HG03045 (cell line): ENCODE measurements around the gene BBS9.

ENCODE experiments used
- ATAC-seq: cut with Tn5 transposase; IDR thresholded peaks from one replicate; pipeline ENCODE4 v1.9.1; 2021; ENCODE audit warnings: mild to moderate bottlenecking, moderate library complexity; ENCODE audit not compliant: unreplicated experiment

Gene BBS9

DNA sequence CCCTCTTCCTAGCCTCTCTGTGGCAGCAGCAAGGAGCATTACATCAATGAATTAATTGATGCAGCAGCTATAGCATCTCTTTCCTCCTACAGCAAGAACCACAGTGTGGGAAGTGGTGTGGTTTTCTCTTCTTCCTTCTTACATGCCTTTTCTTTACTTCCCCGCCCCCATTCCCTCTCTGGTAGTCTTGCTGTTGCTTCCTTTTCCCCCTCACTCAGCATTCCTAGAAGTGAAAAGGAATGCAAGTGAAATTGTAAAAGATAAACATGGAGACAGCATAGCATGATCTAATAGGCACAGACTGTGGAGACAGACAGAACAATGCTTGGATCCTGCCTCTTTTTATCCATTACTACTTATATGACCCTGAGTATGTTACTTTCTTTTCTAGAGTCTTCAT lies 405.5 kb downstream of the BBS9 start:
- ATAC-seq, result no peak

DNA sequence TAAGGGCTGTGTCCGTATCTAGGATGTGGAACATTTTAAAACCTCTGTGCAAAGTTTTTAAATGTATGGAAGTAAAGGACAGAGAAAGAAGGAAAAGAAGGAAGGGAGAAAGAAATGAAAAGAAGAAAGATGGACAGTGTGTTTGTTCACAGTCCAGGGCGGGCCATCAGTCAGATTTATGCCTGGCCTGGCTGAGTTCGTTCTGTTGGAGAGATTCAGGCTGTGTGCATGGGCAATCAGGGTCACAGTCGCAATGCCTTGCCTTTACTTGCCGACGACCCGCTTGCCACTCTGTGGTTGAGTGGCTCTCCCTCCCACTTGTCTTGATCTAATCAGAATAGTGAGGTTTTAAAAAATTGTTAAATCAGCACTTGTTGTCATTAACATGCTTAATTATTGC lies 406.6 kb downstream of the BBS9 start:
- ATAC-seq, result no peak

DNA sequence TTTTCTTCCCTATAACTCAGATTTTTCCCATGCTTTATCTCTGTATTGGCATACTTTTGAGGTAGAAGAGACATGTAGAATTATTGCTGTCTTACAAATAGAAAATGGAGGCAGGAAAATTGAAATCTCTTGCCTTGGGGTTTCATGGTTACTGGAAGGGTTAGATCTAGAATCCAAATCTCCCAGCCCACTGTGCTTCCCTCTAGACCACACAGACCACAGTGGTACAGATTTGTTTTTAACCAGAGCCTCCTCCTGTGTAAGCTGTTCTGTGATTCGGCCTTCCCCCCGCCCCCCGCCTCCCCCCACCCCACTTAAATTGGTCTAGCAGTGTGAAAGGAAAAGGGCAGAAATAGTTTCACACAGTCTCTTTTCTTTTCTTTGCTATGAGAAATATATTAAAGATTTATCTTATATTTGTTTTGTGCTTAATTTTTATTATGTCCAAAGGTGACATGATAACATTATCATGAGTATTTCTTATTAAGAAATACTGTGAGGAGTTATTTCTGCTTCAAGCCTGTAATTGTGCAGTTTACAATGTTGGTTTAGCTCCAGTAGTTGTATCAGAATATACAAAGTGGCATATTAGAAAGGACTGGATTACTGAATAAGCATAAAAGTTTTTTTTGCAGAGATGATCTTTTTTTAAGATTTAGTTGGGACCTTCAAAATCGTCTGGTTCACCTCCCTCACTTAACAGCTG lies 407.2 kb downstream of the BBS9 start:
- ATAC-seq, result no peak

DNA sequence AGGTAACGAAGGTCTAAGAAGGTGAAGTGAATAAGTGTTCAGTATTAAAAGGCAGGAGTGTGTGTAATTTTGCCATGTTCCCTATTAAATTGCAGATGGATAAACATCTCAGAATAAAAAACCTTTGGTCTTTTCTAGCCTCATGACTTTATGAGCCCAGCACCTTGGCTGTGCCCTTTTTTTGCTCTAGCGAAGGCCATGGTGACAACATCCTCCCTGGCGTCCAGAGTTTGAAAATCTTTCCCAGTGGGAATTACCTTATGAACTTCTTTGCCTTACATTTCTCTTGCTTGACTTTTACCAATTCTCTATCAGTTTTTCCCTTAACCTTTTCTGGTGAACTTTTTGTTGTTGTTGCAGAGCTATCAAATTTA lies 407.7 kb downstream of the BBS9 start:
- no peak for ATAC-seq

DNA sequence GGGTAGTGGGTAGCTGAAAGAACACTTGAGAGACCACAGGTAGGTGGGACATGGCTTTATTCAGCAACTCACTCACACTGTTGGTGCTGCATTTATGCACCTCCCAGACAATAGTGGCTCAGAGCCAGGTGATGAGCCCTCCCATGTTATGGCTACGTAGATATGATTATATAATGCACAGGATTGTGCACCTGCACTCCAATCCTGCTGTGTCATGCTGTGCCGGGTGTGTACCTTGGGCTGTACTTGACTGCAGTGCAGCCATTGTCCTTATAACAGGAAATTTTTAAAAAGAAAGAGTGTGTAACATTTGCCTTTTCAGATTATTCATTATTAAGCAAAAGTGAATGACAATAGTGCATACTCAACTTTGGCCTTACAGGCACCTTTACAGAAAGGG lies 409.8 kb downstream of the BBS9 start:
- ATAC-seq, result no peak

DNA sequence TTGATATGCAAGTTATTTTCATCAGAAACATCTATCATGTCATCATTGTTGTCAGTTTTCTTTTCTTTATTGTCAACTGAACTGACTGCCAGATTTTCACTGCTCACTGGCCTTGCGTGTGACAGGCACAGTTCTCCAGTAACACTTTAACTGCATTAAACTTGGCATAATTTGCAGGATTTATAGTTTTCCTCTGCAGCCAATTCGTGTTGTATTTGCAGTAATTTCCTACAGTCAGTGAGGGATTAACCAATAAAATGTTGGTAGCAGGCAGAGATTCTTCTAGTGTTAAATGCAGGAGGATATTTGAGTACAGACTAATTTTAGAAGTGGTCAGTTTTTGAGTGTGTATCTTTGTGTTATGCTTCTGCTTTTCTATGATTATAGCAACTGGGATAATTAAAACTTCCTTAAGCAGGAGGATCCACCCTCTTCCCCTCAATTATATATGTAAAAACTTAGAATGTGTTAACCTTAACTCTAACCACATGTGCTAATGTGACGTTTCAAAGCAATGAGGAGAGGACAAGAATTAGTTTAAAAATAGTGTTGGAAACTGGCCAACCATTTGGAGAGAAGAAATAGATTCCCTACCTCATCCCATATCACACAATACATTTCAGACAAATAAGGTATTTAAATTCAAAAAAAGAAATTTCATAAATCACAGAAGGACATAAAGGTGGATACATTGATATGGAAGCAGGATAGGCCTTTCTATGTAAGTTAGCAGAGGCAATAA lies 410.5 kb downstream of the BBS9 start:
- ATAC-seq, result no peak

DNA sequence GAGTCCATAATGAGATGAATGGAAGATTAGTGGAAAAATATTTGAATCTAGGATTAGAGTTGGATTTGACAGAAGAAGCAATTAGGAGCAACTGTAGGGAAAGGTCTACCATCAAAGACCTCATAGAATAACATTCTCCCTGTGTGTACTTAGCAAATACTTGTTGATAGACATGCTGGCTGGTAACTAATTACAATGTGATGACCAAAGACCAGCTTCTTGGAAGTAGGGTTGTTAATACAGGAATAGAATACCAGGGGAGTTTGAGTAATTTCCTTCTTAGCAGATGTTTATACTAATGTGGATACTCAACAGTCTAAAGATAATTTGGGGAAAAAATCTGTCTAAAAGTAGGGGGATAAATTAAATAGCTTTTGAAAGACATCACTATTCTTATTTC lies 418.5 kb downstream of the BBS9 start:
- ATAC-seq, result no peak

DNA sequence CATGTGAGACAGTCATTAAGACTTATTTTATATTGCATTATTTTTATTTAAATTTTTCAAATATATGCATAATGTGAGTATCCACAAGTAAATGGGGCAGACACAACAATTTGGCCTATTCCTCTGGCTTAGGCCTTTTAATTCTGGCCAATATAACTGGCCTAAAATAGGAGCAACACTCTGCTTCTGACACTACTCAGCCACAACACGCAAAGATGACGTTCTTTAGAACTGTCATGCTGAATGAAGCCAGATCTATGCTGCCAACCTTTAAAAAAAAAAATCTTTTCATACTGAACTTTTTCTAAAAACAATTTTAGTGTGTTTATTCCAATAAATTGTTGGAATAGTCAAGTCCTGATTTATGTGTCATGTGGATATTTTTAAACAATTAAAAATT lies 421.0 kb downstream of the BBS9 start:
- no peak for ATAC-seq

DNA sequence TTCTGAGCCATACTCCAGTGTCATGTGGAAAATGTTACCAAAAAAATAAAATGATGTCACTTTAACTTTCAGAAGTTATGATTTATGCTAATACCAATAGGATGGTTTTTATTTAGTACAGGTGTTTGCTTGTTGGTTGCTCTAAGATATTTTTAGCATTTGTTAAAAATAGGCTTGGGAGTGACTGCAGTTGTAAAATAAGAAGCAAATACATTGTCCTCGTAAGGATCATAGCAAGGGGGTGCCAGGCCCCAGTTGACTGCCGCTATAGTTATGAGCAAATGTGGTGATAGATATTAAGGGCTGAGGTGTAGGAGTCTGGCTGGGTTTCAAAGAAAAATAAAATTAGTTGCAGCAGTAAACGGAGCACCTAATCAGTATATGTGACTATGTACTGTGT lies 421.6 kb downstream of the BBS9 start:
- no peak for ATAC-seq

DNA sequence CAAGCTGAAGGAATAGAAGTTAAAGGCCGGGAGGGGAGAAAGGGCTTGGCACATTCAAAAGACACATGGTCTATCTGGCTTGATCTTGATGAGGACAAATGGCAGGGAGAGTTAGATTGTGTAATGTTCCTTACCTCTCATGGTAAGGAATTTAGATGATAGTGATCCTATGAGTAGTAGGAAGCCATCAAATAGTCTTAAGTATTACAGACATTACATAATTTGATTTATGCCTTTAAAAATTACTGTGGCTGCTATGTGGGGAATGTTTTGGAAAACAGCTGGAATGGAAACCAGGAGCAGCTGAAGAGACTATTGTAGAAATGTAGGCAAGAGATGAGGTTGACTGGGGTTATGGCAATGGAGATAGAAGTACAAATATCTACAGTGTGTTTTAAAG lies 424.7 kb downstream of the BBS9 start:
- ATAC-seq, result no peak

DNA sequence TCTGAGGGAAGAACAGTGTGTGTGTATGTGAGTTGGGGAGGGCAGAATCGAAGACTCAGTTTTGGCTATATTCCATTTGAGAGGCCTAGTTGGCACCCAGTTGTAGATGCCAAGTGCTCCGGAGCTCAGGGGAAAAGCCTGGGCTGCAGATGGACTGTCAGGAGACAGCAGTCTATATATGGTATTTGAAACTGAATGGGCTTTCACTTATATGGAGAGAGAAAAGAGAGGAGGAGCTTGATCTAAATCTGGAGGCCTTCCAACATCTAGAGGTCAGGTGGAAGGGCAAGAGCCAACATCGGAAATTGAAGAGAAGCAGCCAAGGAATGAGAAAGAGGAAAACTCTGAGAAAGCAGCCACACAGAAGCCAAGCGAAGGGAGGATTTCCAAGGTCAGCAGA lies 425.2 kb downstream of the BBS9 start:
- no peak for ATAC-seq

DNA sequence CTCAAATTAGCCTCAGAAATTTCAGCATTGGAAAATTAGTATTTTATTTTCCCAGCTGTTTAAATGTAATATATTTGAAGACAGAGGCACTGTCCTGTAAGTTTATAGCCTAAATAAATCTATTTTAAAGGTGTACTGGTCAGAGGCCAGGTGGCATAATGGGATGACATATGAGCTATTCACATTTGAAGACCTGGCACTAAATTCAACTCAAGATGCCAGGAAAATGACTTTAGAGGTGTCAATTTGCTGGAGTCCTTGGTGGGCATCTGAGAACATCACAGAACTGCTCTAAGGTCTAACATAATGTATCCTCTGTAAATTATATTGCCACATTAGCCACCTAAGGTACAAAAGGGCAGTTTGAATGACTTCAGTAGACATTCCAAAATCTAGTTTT lies 427.1 kb downstream of the BBS9 start:
- no peak for ATAC-seq

DNA sequence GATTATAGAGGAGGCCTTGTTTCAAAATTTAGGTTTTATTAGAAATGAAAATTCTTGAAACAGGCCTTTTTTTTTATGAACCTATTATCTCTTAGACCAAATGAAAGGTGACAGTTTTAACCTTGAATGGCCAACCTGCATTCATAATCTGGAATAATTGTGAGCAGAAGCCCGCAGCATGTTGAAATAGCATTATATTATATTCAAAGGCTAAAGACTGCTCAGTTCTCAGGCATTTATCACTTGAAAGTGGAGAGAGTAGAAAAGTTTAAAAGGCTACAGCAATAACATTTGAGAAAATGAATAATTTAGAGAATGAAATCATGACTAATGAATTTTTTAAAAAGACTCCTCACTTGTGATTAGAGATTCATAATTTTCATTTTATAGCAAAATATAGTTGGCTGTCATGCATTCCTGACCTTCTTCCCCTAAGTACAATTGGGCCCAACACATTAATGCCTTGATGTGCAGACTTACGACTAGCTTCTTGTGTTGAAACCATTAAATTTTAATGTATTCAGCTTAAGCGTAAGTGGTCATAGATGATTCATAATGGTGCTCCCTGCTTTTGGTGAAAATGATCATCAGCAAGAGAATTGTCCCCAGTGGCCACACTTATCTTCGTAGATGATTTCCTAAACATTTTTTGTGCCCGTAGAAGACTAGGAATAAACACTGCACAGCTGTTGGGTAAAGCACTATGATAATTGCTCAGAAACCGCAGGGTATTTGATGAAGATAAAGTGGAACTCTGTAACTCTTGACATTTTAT lies 429.4 kb downstream of the BBS9 start:
- no peak for ATAC-seq

DNA sequence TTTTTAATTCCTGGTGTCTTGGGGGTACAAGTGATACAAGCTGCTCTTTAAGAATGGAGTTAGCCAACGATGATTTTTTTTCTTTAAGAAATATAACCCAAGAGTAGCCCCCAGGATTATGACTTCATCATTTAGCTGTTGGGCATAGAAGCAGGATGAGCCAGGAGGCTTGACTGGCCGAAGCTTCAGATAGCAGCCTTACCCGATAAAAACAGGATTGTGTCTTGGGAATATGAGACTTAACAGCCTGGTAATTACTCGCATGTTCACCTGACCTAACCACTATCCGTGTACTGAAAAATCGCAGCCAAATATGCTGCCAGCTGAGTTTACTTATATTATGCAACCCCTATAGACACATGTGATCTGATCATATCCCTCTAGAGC lies 430.0 kb downstream of the BBS9 start:
- no peak for ATAC-seq

DNA sequence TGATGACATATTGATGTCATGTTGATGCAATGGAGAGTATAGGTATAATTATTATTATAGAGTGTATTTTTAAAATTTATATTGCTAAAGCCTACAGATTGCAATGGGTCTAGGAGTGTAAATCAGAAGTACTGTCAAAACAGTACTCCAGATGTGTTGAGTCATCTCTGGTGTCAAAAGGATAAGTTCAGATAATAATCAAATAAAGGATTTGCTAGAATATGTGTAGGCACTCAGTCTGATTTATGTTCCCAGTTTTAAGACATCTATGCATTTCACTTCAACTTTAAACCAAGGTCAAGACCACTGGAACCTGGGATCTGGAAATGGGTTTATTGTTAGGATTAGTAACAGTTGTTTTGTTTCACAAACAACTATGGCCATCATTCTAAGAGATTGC lies 433.6 kb downstream of the BBS9 start:
- ATAC-seq, result no peak

DNA sequence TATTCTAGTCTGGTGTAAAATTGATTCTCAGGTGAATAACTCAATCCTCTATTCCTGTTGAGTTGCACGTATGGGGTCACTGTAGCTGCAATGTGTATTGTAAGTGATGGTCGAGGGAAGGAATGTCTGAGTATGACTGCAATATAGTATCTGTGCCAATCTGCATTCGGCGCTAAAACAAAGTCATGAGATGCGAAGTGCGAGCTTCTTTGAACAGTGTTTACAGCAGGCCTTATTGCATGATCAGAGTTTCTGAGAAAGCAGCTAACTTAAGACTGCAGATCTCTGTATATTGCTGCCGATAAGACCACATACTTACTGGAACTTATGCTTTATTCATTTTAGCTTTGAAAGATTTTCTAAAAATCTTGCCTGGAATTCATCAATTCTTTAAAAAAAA lies 434.3 kb downstream of the BBS9 start:
- no peak for ATAC-seq

DNA sequence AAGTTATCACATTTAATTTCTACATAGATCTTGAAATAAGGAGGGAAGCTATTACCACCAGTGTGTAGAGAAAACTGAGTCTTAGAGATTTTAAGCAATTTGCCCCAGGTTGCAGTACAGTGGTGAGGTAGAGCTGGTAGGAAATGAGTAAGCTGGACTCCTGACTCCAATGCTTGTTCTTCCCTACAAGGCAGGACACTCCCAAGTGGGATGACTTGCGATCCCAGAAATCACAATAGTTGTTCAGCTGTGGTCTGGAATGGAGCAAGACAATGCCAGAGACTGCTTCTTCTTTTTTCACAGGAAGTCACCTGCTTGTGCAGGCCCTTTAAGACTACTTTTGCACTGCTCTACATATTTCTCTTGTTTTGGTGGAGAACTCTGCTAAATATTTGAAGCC lies 448.8 kb downstream of the BBS9 start:
- ATAC-seq, result no peak

DNA sequence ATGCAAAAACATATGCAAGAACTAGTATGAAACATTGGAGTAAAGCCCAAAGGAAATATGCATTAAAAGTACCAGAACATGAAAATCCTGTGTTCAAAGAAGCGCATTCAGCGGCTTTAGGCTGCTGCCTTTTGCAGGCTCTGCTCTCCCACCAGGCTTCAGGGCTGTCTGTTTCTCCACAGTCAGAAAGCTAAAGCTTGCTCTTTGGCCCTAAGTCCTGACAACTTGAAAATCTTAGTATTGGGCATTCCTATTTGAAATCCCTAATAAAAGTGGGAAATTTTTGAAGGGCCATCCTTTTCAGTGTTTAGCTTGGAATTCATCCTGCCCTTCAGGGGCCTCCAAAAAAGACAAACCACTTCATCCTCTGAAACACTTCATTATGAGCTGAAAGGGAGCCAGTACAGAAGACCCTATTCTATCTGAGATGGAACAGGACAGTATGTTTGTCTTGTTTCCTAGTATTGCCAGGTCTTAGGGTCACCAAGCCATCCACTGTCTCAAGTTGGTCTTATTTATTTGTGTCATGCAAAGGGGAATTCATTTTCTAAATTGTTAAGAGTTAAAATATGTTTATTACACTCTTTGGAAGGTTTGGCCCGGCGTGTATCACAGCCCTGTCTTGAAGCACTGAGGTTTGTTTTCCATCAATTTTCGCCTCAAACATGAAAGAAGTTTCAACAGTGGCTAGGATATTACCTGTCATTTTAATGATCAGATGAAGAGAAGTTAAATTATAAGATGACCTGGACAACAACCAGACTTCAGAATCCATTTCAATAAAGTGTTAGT lies 449.7 kb downstream of the BBS9 start:
- no peak for ATAC-seq

DNA sequence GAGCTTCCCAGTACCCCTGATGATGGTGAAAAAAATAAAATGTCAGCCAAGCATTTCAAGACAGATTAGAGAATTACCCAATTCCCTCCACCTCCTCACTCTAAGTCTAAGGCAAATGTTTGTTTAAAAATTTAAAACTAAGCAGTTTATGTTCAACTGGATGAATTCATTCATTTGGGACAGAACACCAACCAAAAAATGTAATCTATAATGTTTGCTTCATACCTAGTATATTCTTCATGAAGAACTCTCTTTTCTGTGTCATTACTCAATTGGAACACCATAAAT lies 450.3 kb downstream of the BBS9 start:
- no peak for ATAC-seq

DNA sequence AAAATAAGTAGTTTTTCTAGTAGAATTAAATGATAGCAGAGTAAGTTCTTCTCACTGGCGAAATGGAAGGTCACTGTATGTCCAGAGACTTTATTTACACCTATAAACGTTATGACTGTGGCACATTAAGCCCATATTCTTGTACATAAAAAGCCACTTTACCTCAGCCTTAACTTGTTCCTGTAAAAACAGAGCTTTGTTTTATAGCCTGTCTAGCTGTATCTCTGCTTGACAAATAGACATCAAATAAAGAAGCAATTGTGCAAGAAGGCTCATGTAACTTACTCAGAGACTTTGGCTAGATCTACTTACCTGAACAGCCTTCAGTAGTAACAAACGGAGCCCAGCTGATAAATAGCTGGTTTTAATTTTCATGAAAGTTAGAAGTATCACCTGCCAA lies 451.9 kb downstream of the BBS9 start:
- no peak for ATAC-seq

DNA sequence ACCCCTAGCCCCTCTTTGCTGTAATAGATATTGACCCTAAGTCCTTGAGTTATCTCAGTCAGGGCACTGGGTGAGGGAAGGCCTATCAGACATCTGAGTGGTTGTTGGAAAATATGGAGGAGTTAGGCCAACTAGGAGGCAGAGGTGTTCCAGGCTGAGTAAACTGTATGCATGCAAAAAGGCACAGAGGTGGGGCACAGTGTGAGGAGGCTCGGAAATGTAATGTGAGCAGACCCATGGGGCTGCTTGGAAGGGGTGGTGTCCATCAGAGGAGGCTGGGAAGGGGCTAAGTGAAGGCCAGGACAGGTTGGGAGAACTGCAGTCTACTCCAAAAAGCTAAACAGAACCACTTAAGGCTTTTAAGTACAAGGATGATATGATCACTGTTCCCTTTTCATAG lies 452.7 kb downstream of the BBS9 start:
- ATAC-seq, result no peak

DNA sequence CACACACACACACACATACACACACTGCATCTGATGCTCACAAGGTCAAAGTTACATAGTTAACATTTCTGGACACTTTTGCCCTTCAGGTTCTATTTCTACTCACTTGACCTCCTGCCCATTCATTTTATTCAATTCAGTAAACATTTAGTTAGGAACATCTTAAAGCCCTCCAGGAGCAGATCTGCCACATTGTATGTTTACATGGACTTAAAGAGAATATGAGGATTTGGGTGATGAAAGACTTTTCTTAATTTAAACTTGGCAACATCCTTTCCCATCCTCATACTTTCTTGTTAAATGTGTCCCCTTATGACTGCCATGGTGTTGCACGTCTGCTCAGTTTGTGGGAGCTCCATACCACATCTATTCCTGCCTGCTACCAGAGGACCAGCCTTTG lies 453.2 kb downstream of the BBS9 start:
- no peak for ATAC-seq
